Right lobe of liver (tissue), 4 donors: ENCODE measurements around the gene KLHDC8B.

ENCODE experiments used
- POLR2A ChIP-seq: fragments of 450-650 bp; IDR thresholded peaks from one replicate; pipeline ENCODE4 v1.6.1; 2017; ENCODE audit warnings: antibody characterized with exemption, mild to moderate bottlenecking
- TF ChIP-seq, protein P1 (sequence below), 4 donors: fragments of 200-600 bp in 3 of 4; fragments of 450-650 bp in 1 of 4; IDR thresholded peaks; one replicate each; pipeline versions ENCODE4 v1.5.1 to v1.8.0; 2016 to 2022; ENCODE audit warnings: antibody characterized with exemption in 4 of 4, mild to moderate bottlenecking in 2 of 4
- donor health status: DM: no; HTN: no; CAD: no.
- donor health status: DM: no; HTN: no; CAD: no.
- donor health status: DM: no; HTN: yes; CAD: no.

DNA sequence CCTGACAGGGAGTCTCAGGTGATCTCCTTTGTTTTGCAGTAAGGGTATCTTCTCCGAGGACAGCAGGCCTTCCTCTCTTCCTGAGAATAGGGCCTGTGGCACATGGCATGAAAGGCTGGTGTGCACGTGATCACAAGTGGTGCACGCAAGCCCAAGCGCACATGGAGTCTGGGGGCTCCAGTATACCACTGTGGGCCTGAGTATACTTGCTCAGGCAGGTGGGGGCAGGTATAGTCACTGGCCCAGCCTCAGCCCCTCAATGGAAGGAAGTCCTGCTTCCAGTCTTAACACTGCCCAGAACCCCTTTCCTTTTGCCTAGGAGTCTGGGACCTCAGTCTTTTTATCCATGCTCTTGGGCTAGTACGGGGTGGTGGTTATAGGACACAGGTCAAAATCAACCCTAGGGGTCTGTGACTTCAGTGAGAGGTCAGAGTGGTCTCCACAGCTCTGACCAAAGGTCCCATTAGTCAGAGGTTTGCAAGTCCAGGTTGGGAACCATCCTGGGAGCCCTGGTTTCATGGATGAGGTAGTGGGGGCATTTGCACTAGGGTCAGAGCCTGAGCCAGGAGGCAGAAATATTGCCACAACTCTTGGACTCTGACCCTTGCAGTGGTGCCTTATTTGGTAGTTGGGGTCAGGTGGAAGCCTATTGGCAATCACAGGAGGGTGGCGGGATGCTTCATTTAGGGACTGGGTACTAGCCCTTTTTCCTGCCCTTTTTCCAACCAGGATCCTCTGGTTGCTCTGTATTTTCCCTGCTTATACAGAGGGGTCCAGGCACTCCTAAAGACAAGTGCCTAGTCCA is 4.4 kb upstream of the KLHDC8B start:
- TF ChIP-seq, protein P1, sequence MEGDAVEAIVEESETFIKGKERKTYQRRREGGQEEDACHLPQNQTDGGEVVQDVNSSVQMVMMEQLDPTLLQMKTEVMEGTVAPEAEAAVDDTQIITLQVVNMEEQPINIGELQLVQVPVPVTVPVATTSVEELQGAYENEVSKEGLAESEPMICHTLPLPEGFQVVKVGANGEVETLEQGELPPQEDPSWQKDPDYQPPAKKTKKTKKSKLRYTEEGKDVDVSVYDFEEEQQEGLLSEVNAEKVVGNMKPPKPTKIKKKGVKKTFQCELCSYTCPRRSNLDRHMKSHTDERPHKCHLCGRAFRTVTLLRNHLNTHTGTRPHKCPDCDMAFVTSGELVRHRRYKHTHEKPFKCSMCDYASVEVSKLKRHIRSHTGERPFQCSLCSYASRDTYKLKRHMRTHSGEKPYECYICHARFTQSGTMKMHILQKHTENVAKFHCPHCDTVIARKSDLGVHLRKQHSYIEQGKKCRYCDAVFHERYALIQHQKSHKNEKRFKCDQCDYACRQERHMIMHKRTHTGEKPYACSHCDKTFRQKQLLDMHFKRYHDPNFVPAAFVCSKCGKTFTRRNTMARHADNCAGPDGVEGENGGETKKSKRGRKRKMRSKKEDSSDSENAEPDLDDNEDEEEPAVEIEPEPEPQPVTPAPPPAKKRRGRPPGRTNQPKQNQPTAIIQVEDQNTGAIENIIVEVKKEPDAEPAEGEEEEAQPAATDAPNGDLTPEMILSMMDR (IDR thresholded peaks at IDR 0.05): no peak
- TF ChIP-seq POLR2A: peak; percentile 10
